Aorta (tissue), 5 donors: ENCODE measurements around the gene SLC7A11. TPM values are rescaled to one million over a fixed set of nuclear protein-coding genes. Genes with fewer than 3 reads are reported as not detected.

Source experiments
- ATAC-seq: fragments of 200-7000 bp; cut with Tn5 transposase; one replicate; pipeline ENCODE4 v1.9.1; 2022; ENCODE audit warnings: moderate library complexity; ENCODE audit not compliant: low FRiP score
- DNase-seq, 2 donors: peaks; one replicate each; pipeline ENCODE4 v3.0.0-alpha.2; 2020
- H3K27ac ChIP-seq, 2 donors: one replicate each; pipeline ENCODE4 v1.5.1; 2013; ENCODE audit warnings: low read length in 2 of 2, mild to moderate bottlenecking in 2 of 2, moderate library complexity in 2 of 2, control low read depth in 1 of 2, inconsistent platforms in 1 of 2, low read depth in 1 of 2
- H3K27me3 ChIP-seq, 2 donors: one replicate each; pipeline ENCODE4 v1.6.1; 2013; ENCODE audit warnings: control low read depth in 1 of 2, low read length in 1 of 2, mild to moderate bottlenecking in 1 of 2, moderate library complexity in 1 of 2; ENCODE audit not compliant: insufficient read depth in 2 of 2, control insufficient read depth in 1 of 2
- H3K36me3 ChIP-seq, 2 donors: one replicate each; pipeline ENCODE4 v1.6.1; 2013; ENCODE audit warnings: control low read depth in 1 of 2, low read length in 1 of 2, mild to moderate bottlenecking in 1 of 2; ENCODE audit not compliant: insufficient read depth in 2 of 2, control insufficient read depth in 1 of 2
- H3K4me1 ChIP-seq, 2 donors: one replicate each; pipeline ENCODE4 v1.6.1; 2013; ENCODE audit warnings: low read length in 2 of 2, control low read depth in 1 of 2, mild to moderate bottlenecking in 1 of 2, moderate library complexity in 1 of 2; ENCODE audit not compliant: insufficient read depth in 2 of 2, control insufficient read depth in 1 of 2
- H3K4me3 ChIP-seq, 2 donors: one replicate each; pipeline ENCODE4 v1.5.1; 2013; ENCODE audit warnings: low read length in 2 of 2, control low read depth in 1 of 2, mild to moderate bottlenecking in 1 of 2
- H3K9me3 ChIP-seq: one replicate; pipeline ENCODE4 v1.6.1; 2013; ENCODE audit warnings: mild to moderate bottlenecking, low read length; ENCODE audit not compliant: control insufficient read depth
- WGBS, 2 donors: extraction: QIAGEN DNeasy Blood & Tissue Kit; methylation state at CpG; one replicate each; pipeline ENCODE4 v1.1.7; 2013; 5-methylcytosine and 5-hydroxymethylcytosine counted together
- intact Hi-C, 2 donors: fragments of 100-400 bp; cut with DNase I; formaldehyde crosslinking; loops; one replicate each; pipeline versions ENCODE4 v1.14.2 to v1.15.0; 2022
- polyA plus RNA-seq, 2 donors: library from polyadenylated mRNA; stranded (reverse); fragments of 200-250 nt; gene quantifications; one replicate each; pipeline ENCODE4 v1.2.3, GENCODE V29; 2013
- total RNA-seq, 2 donors: library from RNA; stranded (reverse); fragmentation: NEBNext Ultra II Directional; extraction: Animal tissue kit (Norgen Biotek cat#: 25700); gene quantifications; one replicate each; pipeline ENCODE4 v1.2.1, GENCODE V29; 2021
- donor health status: healthy with polysubstance abuse.
- donor health status: Bipolar disorder and iron deficiency.
- donor health status: DM: no; HTN: no; CAD: no.
- donor health status: DM: no; HTN: no; CAD: no.
- donor health status: DM: yes; HTN: yes; CAD: no.

The SLC7A11 gene
- total and polyA plus RNA-seq, 4 donors: 0.13 to 1.5 (median 0.51) TPM

- WGBS, 2 donors: 85 to 86% methylated on average over 5 of the region's 5 CpGs
Measured at GRCh38 chr4:138266948-138267347, 24.8 kb upstream of the SLC7A11 start.

DNA sequence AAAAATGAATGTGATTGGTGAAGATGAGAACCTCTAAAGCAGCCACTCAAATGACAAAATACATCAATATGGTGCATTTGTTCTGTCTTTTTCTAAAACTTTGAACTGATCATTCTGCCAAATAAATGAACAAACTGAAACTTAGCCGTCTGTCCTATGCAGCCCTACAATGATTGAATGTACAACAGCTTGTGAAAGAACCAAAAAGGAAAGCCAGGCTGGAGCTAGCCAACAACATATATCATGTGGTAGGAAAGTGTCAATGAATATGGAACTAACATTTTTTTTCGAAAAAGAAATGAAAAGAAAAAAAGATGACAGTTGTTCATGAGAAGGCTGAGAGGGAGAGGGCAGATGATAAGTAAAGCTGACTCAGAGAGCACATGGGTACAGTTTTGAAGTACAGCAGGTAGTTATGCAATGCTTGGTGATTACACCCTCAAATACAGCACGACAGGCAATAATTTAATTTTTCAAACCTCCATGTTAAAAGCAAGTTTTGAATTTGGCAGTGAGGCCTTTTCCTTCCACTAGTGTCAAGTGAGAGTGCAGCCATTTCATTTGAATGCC is 21.2 kb upstream of the SLC7A11 start:
- Histone ChIP-seq H3K36me3 (no peaks in the 10 kb centered on the region), H3K27me3 (no peaks in the 10 kb centered on the region), H3K9me3 (no peaks in the 10 kb centered on the region), H3K4me1 (no peaks in the 10 kb centered on the region), H3K27ac (no peak overlapping the region), H3K4me3 (no peak overlapping the region)
- ATAC-seq: no peak
- intact Hi-C loops: no loop called here
- WGBS, 2 donors: 47 to 54% methylated on average over 3 of the region's 3 CpGs
- DNase-seq: no peak

More at GRCh38 chr4:138266948-138267347, 24.8 kb upstream of the SLC7A11 start:
- no peak for ATAC-seq
- intact Hi-C loops: no loop called here
- Histone ChIP-seq H3K27ac (no peak overlapping the region), H3K4me1 (no peaks in the 10 kb centered on the region), H3K4me3 (no peak overlapping the region), H3K9me3 (no peaks in the 10 kb centered on the region), H3K27me3 (no peaks in the 10 kb centered on the region), H3K36me3 (no peaks in the 10 kb centered on the region)
- no peak for DNase-seq

- H3K27ac ChIP-seq: no peak overlapping the region
- H3K4me1 ChIP-seq: no peaks in the 10 kb centered on the region
- no peak overlapping the region for H3K4me3 ChIP-seq
- ATAC-seq (no peak), DNase-seq (no peak)
- no peaks in the 10 kb centered on the region for H3K27me3 ChIP-seq
- H3K36me3 ChIP-seq: no peaks in the 10 kb centered on the region
- H3K9me3 ChIP-seq: no peaks in the 10 kb centered on the region
- intact Hi-C loops: no loop called here
- 61 to 74% methylated on average over 3 of the region's 3 CpGs for WGBS, 2 donors
Measured at GRCh38 chr4:138262469-138262868, 20.3 kb upstream of the SLC7A11 start.

- Histone ChIP-seq H3K4me3 (no peak overlapping the region), H3K9me3 (no peaks in the 10 kb centered on the region), H3K27ac (no peak overlapping the region), H3K27me3 (no peaks in the 10 kb centered on the region), H3K4me1 (no peaks in the 10 kb centered on the region), H3K36me3 (no peaks in the 10 kb centered on the region)
- ATAC-seq: no peak
- intact Hi-C loops: no loop called here
- no peak for DNase-seq
- WGBS, 2 donors: 69 to 82% methylated on average over 4 of the region's 4 CpGs
Measured at GRCh38 chr4:138262030-138262429, 19.9 kb upstream of the SLC7A11 start.

DNA sequence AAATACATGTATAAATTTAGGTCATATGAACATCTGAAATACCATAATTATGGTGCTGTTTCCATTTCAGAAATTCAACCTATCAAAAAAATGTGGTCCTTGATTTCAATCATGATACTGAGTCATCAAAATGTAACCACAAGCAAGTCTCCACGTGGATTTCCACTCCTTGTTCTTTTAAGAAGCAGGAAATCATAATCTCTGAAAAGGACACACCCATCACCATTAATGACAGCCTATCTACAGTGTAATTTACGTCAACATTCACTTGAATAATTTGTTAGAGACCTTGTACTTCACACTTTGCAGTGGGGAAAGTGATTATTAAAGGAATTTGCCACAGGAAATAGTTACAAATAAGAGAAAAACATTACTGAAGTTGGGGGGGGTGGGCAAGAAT is 17.7 kb upstream of the SLC7A11 start:
- no peak overlapping the region for H3K4me3 ChIP-seq
- ATAC-seq: no peak
- no peak for DNase-seq
- no peaks in the 10 kb centered on the region for H3K36me3 ChIP-seq
- H3K4me1 ChIP-seq: no peaks in the 10 kb centered on the region
- H3K9me3 ChIP-seq: no peaks in the 10 kb centered on the region
- intact Hi-C loops: no loop called here
- 61 to 62% methylated on average over 2 of the region's 2 CpGs for WGBS, 2 donors
- H3K27ac ChIP-seq: no peak overlapping the region
- no peaks in the 10 kb centered on the region for H3K27me3 ChIP-seq

GRCh38 chr4:138259271-138259670 is 17.1 kb upstream of the SLC7A11 start:
- WGBS, 2 donors: 62% methylated on average over 4 of the region's 4 CpGs
- intact Hi-C loops: no loop called here
- Histone ChIP-seq H3K4me3 (no peak overlapping the region), H3K27me3 (no peaks in the 10 kb centered on the region), H3K27ac (no peak overlapping the region), H3K36me3 (no peaks in the 10 kb centered on the region), H3K9me3 (no peaks in the 10 kb centered on the region), H3K4me1 (no peaks in the 10 kb centered on the region)
- ATAC-seq (no peak), DNase-seq (no peak)

DNA sequence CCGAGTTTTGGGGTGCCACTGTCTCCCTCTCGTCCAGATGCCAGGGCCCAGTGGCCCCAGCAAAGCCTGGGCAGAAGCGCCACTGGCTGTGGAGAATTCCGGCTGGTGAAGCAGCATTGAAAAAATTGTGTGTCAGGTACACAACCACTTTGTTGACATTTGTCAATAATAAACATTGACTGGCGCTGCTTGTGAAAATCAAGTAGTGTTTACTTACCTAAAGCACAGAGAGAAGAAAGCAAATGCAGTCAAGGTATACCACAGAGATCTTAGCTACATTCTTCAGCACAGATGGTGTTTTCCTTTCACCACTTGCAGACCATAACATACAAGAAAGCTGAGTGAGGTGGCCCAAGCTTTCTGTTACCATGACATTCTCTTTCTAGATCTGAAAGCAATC is 14.5 kb upstream of the SLC7A11 start:
- no peaks in the 10 kb centered on the region for H3K27me3 ChIP-seq
- H3K9me3 ChIP-seq: no peaks in the 10 kb centered on the region
- no peaks in the 10 kb centered on the region for H3K4me1 ChIP-seq
- WGBS, 2 donors: 95 to 97% methylated on average over 5 of the region's 5 CpGs
- H3K27ac ChIP-seq: no peak overlapping the region
- no peaks in the 10 kb centered on the region for H3K36me3 ChIP-seq
- no peak overlapping the region for H3K4me3 ChIP-seq
- ATAC-seq (no peak), DNase-seq (no peak)
- intact Hi-C loops: no loop called here

GRCh38 chr4:138255917-138256597 is 13.9 kb upstream of the SLC7A11 start:
- WGBS, 2 donors: 93 to 96% methylated on average over 9 of the region's 9 CpGs
- peak; percentile 7 for ATAC-seq

DNA sequence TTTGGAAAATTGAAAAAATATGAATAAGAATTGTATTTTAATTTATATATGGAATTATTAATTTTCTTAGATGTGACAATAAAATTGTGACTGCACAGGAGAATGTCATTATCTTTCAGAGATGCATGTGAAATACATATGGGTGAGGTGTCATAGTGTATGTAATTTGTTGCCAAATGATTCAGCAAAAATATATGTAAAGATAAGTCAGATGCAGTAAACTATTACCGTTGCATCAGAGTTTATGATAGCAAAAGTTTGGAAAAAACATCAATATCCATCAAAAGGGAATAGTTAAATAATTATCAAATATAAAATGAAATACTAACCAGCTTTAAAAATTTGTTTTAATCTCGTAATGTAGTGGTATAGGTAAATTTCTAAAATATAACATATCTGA is 10.4 kb upstream of the SLC7A11 start:
- Histone ChIP-seq H3K4me3 (no peak overlapping the region), H3K4me1 (no peaks in the 10 kb centered on the region), H3K9me3 (no peaks in the 10 kb centered on the region), H3K27me3 (no peaks in the 10 kb centered on the region), H3K36me3 (no peaks in the 10 kb centered on the region), H3K27ac (no peak overlapping the region)
- ATAC-seq (no peak), DNase-seq (no peak)
- intact Hi-C loops: no loop called here
- WGBS, 2 donors: 89 to 91% methylated on average over 2 of the region's 2 CpGs

More at GRCh38 chr4:138255917-138256597, 13.9 kb upstream of the SLC7A11 start:
- Histone ChIP-seq H3K4me3 (no peak overlapping the region), H3K27ac (no peak overlapping the region), H3K27me3 (no peaks in the 10 kb centered on the region), H3K36me3 (no peaks in the 10 kb centered on the region), H3K4me1 (no peaks in the 10 kb centered on the region), H3K9me3 (no peaks in the 10 kb centered on the region)
- no peak for DNase-seq
- intact Hi-C loops: no loop called here
